Measurements from ENCODE around the gene GRIK5. TPM values are rescaled to one million over a fixed set of nuclear protein-coding genes. Genes with fewer than 3 reads are reported as not detected.
"Not testable (repeated sequence)": the region's sequence is repeated elsewhere in the genome, so short reads cannot be mapped to it uniquely, and the experiment has no call there.

GRIK5 gene
- polyA plus RNA-seq, 3 donors from 2014 or later: not detected

DNA sequence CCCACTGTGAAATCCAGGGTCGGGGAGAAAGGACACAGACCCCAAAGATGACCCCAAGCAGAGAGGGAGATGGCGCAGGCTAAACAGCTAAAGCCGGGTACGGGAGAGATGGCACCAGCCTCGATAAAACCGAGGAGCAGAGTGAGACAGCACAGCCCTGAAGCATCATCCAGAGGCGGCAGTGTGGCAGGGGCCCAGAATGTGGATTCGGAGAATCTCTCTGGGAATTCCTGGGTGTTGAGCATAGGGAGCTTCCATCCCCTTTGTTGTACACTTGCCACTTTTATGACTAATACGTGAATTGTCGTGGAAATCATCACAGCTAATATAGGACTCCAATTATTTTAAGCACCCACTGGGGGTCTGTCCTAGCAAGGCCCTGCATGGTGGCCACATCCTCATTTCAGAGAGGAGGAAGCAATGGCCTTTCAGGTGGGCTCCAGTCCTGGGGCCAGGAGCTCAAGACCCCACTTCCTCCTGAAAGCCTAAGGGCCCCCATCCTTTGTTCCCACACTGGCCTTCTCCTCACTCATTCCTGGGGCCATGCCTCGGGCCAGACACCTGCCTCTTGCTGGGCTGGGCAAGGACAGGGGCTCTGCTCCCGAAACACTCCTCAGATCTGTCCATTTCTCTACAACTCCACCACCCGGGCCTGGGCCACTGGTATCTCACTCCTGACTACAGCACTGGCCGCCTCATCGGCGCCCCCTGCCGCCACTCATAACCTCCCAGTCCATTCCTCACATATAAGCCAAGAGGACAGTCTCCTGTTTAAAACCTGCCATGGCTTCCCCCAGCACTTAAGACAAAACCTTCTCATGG, 46.7 kb downstream of the GRIK5 start:
- Mint-ChIP-seq H3K9me3 (no peaks in the 10 kb centered on the region), H3K36me3 (no peaks in the 10 kb centered on the region), H3K4me3 (no peak overlapping the region), H3K27ac (no peak overlapping the region), H3K4me1 (no peaks in the 10 kb centered on the region), H3K27me3 (ENCODE audit: low read depth in 3 of 3) (peaks cover 0 to 10% (median 1%) of the 10 kb centered on the region in 3 donors)
- DNase-seq: no peak

DNA sequence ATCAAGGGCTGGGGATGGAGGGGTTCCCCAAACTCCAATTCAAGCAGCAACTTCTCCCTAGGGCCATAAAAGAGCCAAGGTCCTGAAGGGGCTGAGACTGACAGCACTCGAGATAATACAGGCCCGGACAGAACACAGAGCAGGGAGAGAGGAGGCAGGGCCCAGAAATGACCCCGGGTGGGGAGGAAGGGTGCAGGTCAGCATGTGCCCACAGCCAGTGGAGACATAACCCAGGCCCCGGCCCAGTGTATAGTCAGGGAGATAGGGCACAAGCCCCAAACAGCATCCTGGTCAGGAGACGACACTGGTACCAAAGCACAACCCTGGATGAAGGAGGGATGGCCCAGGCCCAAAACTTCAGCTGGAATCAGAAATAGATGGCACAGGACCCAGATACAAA, 47.4 kb downstream of the GRIK5 start:
- H3K4me3 Mint-ChIP-seq: no peak overlapping the region
- no peaks in the 10 kb centered on the region for H3K36me3 Mint-ChIP-seq
- no peak overlapping the region for H3K27ac Mint-ChIP-seq
- no peak for DNase-seq
- no peaks in the 10 kb centered on the region for H3K9me3 Mint-ChIP-seq
- H3K27me3 Mint-ChIP-seq (ENCODE audit: low read depth in 3 of 3): peaks cover 0 to 11% (median 0%) of the 10 kb centered on the region in 3 donors
- no peaks in the 10 kb centered on the region for H3K4me1 Mint-ChIP-seq

DNA sequence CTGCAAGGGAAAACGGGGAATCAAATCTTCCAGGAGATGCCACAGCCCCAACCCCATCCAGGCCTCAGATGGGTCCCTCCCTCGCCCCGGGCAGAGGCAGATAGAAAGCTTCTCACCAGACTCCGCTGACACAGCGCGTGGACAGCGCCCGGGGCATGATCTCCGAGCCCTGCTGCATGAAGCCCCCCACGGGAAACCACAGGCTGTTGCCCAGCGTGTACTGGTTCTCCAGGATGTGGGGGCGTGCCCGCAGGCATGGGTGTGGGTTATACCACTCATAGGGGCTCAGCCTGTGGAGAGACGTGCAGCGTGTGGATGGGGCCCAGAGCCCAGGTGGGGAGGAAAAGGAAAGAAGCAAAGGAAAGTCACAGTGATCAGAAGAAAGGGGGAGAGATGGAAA, 48.8 kb downstream of the GRIK5 start:
- DNase-seq: no peak
- no peaks in the 10 kb centered on the region for H3K36me3 Mint-ChIP-seq
- H3K9me3 Mint-ChIP-seq: no peaks in the 10 kb centered on the region
- H3K4me3 Mint-ChIP-seq: no peak overlapping the region
- no peaks in the 10 kb centered on the region for H3K4me1 Mint-ChIP-seq
- peaks cover 0 to 9% (median 0%) of the 10 kb centered on the region in 3 donors for H3K27me3 Mint-ChIP-seq (ENCODE audit: low read depth in 3 of 3)
- peak overlapping the region in 1 of 6 donors; percentile 35 for H3K27ac Mint-ChIP-seq

DNA sequence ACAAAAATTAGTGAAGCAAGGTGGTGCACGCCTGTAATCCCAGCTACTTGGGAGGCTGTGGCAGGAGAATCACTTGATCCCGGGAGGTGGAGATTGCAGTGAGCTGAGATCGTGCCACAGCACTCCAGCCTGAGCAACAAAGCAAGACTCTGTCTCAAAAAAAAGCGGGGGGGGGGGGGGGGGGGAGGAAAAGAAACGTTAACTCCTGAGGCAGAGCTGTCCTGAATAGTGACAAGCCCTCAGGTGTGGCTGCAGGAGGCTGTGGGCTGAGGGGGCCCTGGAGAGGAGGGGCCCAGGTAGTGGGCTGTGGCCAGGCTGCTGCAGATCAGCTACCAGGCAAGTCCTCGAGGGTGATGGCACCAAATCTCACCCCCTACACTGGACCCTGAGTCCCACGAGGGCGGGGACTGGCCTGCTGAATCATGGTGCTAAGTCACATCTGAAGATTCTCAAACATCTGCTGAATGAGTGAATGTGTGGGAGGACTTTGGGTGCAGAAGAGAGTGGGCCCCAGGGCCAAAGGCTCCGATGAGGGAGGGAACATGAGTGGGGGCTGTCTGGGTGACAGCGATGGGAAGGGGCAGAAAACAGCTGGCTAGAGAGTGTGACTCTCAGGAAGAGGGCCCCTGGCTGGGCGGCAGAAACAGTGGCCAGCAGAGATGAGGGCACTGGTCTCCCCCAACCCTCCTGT, 51.4 kb downstream of the GRIK5 start:
- Mint-ChIP-seq H3K27me3 (ENCODE audit: low read depth in 3 of 3) (peaks cover 0 to 7% (median 0%) of the 10 kb centered on the region in 3 donors), H3K36me3 (no peaks in the 10 kb centered on the region), H3K4me3 (no peak overlapping the region), H3K27ac (no peak overlapping the region), H3K9me3 (no peaks in the 10 kb centered on the region), H3K4me1 (no peaks in the 10 kb centered on the region)
- no peak for DNase-seq

DNA sequence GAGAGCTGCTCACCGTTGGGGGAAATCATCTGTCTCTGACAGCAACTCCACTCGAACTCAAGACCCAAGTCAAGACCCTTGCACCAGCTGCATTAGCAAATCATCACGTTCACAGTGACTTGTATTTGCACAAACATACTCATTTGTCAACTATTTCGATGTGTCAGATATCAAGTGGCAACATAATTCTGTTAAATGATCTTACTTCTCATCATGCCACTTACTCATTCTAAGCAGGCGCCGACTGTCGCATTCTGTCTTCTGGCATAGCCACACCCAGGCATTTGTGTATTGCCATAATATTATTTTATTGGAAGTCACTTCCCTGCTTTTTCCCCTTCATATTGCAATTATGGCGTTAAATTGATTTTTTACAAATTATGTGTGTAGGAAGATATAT, 53.0 kb downstream of the GRIK5 start:
- Mint-ChIP-seq H3K27ac (no peak overlapping the region), H3K9me3 (no peaks in the 10 kb centered on the region), H3K36me3 (no peaks in the 10 kb centered on the region), H3K4me1 (no peaks in the 10 kb centered on the region), H3K4me3 (no peak overlapping the region), H3K27me3 (ENCODE audit: low read depth in 3 of 3) (peaks cover 0 to 5% (median 0%) of the 10 kb centered on the region in 3 donors)
- no peak for DNase-seq

DNA sequence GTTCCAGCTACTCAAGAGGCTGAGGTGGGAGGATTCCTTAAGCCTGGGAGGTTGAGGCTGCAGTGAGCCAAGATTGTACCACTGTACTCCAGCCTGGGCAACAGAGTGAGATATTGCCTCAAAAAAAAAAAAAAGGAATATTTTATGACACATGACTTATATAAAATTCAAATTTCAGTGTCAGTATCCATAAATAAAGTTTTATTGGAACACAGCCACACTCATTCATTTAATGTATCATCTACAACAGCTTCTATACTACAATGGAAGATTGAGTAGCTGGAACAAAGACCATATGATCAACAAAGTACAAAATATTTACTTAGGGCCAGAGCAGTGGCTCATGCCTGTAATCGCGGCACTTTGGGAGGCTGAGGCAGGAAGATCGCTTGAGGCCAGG, 57.3 kb downstream of the GRIK5 start:
- not testable (repeated sequence) for H3K4me3 Mint-ChIP-seq; H3K9me3 Mint-ChIP-seq; H3K36me3 Mint-ChIP-seq; H3K27me3 Mint-ChIP-seq (ENCODE audit: low read depth in 3 of 3); H3K27ac Mint-ChIP-seq; H3K4me1 Mint-ChIP-seq; DNase-seq

DNA sequence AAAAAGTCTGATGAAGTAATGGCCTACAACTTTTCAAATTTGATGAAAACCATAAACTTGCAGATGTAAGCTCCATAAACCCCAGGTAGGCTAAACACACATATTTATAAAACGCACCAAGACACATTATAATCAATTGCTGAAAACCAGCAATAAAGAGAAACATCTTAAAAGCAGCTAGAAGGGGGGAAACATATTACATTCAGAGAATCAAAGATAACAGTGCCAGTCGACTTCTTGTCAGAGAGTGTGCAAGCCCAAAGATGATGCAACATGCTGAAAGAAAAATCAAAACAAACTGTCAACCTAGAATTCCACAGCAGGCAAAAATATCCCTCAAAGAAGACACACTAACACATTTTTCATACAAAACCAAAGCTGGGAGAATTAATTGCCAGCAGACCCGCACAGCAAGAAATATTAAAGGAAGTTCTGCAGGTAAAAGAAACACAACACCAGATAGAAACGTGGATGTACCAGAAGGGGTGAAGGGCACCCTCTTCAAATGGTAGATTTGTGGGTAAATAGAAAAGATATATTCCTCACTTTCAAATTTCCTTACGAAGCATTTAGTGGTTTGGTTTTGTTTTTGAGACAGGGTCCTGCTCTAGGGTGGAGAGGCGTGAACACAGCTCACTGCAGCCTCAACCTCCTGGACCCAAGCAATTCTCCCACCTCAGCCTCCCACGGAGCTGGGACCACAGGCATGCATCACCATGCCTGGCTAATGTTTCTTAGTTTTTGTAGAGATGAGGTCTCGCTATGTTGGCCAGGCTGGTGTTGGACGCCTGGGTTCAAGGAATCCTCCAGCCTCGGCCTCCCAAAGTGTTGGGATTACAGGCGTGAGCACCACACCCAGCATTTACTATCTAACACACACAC, 59.5 kb downstream of the GRIK5 start:
- no peaks in the 10 kb centered on the region for H3K4me1 Mint-ChIP-seq
- no peak for DNase-seq
- H3K27ac Mint-ChIP-seq: no peak overlapping the region
- H3K9me3 Mint-ChIP-seq: no peaks in the 10 kb centered on the region
- peaks cover 0 to 6% (median 2%) of the 10 kb centered on the region in 3 donors for H3K27me3 Mint-ChIP-seq (ENCODE audit: low read depth in 3 of 3)
- no peaks in the 10 kb centered on the region for H3K36me3 Mint-ChIP-seq
- H3K4me3 Mint-ChIP-seq: no peak overlapping the region

DNA sequence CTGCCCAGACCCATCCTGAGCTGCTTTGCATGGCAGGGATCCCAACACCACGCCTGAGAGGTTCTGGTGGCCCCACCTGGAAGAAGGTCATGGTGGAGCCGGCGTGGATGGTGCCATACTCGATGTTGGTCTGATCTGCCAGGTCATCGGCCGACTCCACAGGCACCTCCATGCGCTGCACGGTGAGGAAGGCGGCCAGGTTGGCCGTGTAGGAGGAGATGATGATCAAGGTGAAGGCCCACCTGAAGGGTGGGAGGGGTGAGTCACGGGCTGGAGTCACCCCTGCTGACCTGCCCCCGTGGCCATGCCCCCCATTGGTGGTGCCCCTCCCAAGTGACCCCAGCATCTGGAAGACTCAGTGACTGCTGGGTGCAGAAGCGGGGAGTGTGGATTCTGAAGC, 63.4 kb downstream of the GRIK5 start:
- peaks cover 0 to 2% (median 0%) of the 10 kb centered on the region in 6 donors for H3K9me3 Mint-ChIP-seq
- peaks cover 0 to 7% (median 2%) of the 10 kb centered on the region in 3 donors for H3K27me3 Mint-ChIP-seq (ENCODE audit: low read depth in 3 of 3)
- H3K27ac Mint-ChIP-seq: no peak overlapping the region
- no peaks in the 10 kb centered on the region for H3K36me3 Mint-ChIP-seq
- H3K4me3 Mint-ChIP-seq: no peak overlapping the region
- H3K4me1 Mint-ChIP-seq: no peaks in the 10 kb centered on the region
- no peak for DNase-seq

DNA sequence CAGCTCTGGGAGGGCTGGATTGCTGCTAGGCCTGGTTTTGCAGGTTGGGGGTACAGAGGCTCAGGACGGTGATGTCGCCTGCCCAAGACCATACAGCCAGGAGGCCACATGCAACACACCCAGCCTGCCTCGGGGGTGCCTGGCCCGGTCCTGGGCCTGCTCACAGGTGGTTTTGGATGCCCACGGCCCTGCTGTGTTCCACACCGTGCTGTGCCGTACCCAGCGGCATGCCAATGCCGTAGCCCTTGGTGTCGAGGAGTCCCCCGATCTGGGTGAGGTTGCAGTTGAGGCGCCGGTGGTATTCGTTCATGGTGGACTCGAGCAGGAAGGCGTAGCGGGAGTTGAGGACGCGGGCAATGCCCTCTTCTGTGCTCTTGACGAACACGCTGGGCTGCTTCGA, 64.5 kb downstream of the GRIK5 start:
- Mint-ChIP-seq H3K9me3 (peaks cover 0 to 2% (median 0%) of the 10 kb centered on the region in 6 donors), H3K36me3 (no peaks in the 10 kb centered on the region), H3K4me3 (no peak overlapping the region), H3K27me3 (ENCODE audit: low read depth in 3 of 3) (peaks cover 4 to 13% (median 4%) of the 10 kb centered on the region in 3 donors), H3K4me1 (no peaks in the 10 kb centered on the region), H3K27ac (no peak overlapping the region)
- no peak for DNase-seq

DNA sequence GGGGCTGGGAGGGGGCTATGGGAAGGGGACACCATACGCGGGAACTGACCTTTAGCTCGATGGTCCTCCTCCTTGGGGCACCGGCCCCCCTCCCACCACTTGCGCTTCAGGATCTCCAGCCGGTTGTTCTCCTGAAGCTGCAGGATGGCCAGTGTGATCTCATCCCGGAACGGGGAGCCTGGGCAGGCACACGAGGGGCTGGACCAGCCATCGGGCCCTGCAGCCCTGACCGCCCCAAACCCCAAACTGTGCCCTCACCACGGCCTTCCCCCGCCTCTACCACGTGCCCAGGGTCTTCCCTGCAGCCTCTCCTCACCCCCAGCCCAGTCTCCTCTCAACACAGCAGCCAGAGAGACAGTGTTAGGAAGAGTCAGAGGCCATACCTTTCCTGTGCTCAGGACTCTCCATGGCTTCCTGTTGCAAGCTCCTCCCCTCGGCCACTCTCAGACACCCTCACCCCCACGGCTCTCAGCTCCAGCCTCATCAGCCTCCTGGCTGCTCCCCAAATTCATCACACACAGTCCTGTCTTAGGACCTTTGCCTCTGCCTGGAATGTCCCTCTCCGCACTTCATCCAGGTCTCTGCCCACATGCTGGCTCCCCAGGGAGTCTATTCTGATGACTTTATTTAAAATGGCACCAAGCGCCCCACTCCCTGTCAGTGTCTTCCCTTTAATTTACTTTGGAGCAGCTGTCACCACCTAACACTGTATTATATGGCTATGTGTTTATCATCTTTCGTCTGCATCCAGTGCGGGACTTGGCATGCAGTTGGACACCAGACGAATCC, 66.3 kb downstream of the GRIK5 start:
- DNase-seq: no peak
- peaks cover 0 to 5% (median 0%) of the 10 kb centered on the region in 3 donors for H3K36me3 Mint-ChIP-seq

DNA sequence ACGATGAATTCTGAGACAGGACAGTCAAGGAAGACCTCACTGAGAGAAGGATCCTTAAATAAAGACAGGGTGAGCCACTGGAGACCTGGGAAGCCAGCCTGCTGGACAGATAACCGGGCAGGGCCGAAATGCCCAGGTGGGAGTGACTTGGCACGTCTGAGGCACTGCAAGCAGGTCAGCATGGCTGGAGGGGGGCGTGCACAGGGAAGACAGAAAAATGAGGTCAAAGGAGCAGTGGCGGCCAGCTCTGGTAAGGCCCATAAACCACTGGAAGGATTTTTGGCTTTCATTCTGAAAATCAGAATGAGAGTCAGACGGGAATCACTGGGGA, 70.2 kb downstream of the GRIK5 start:
- DNase-seq: no peak
- Mint-ChIP-seq H3K4me3 (peak overlapping the region in 1 of 5 donors; percentile 58), H3K4me1 (peaks cover 11 to 13% of the 10 kb centered on the region in 2 donors), H3K27me3 (ENCODE audit: low read depth in 3 of 3) (peaks cover 16 to 32% (median 26%) of the 10 kb centered on the region in 3 donors), H3K36me3 (peaks cover 0 to 9% (median 4%) of the 10 kb centered on the region in 3 donors), H3K9me3 (peaks cover 0 to 2% (median 0%) of the 10 kb centered on the region in 6 donors), H3K27ac (no peak overlapping the region)

More for the DNA sequence above, 66.3 kb downstream of the GRIK5 start:
- peaks cover 8 to 19% (median 12%) of the 10 kb centered on the region in 3 donors for H3K27me3 Mint-ChIP-seq (ENCODE audit: low read depth in 3 of 3)
- H3K4me3 Mint-ChIP-seq: no peak overlapping the region
- H3K4me1 Mint-ChIP-seq: peaks cover 0 to 3% of the 10 kb centered on the region in 2 donors
- H3K9me3 Mint-ChIP-seq: peaks cover 0 to 2% (median 0%) of the 10 kb centered on the region in 6 donors
- H3K27ac Mint-ChIP-seq: no peak overlapping the region

DNA sequence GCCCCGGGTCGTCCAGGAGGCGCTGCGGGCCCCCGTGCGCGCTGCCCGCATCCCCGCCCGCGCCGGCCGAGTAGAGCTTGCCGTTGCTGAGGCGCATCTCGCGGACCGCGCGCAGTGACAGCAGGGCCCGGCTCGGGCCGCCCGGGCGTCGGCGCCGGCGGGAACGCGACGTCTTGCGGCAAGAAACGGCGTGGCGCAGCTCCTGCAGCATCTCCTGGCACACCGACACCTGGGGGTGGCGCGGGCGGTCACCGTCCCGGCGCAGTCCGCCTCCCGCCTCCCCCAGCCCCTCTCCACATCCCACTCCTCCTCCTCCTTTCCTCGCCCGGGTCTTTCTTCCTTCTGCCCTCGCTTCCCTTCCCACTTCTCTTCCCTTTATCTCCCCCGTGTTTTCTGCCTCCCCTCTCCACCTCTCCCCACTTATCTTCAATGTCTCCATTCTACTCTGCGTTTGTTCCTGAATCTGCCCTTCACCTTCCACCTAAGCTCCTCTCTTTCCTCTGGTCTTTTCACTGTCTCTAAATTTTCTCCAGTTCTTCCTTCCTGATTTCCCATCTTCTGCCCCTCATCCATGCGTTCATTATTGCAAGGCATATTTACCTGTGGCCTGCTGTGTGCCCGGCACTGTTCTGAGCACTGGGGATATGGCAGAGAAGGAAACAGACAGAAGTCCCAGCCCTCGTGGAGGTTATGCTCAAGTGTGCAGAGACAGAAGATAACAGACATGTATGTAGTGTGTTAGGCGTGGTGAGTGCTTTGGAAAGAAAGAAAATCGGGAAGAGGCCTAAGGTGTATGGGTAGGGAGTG, 70.7 kb downstream of the GRIK5 start:
- H3K27ac Mint-ChIP-seq: no peak overlapping the region
- peaks cover 0 to 2% (median 0%) of the 10 kb centered on the region in 6 donors for H3K9me3 Mint-ChIP-seq
- peaks cover 16 to 35% (median 26%) of the 10 kb centered on the region in 3 donors for H3K27me3 Mint-ChIP-seq (ENCODE audit: low read depth in 3 of 3)
- H3K4me3 Mint-ChIP-seq: peak overlapping the region in 2 of 5 donors; percentile 15 to 58
- H3K36me3 Mint-ChIP-seq: peaks cover 0 to 9% (median 4%) of the 10 kb centered on the region in 3 donors
- DNase-seq: no peak
- peaks cover 15 to 17% of the 10 kb centered on the region in 2 donors for H3K4me1 Mint-ChIP-seq

Data from immature natural killer cell (primary cell).